Testis (tissue), 3 donors: ENCODE measurements around the gene EIF4G3. TPM values are rescaled to one million over a fixed set of nuclear protein-coding genes. Genes with fewer than 3 reads are reported as not detected.
A peak's percentile ranks its signal among the peaks of the same experiment; 100 is the strongest.
"Not testable (repeated sequence)": the region's sequence is repeated elsewhere in the genome, so short reads cannot be mapped to it uniquely, and the experiment has no call there.

Experiments
- DNase-seq: peaks from one replicate; pipeline ENCODE4 v3.0.0-alpha.2; 2019
- H3K27ac ChIP-seq, 2 donors: fragments of 200-600 bp; sonication (generic); one replicate each; pipeline ENCODE4 v1.5.1; 2019
- H3K27me3 ChIP-seq: fragments of 200-600 bp; sonication (generic); one replicate; pipeline ENCODE4 v1.5.1; 2019
- H3K36me3 ChIP-seq: fragments of 200-600 bp; sonication (generic); one replicate; pipeline ENCODE4 v1.5.1; 2017; ENCODE audit warnings: low read depth; ENCODE audit errors: missing control alignments
- H3K4me1 ChIP-seq: fragments of 200-600 bp; sonication (generic); one replicate; pipeline ENCODE4 v1.5.1; 2019
- H3K4me3 ChIP-seq, 2 donors: fragments of 200-600 bp; sonication (generic); one replicate each; pipeline ENCODE4 v1.5.1; 2017 to 2019
- H3K9me3 ChIP-seq: fragments of 200-600 bp; sonication (generic); one replicate; pipeline ENCODE4 v1.5.1; 2017
- POLR2A ChIP-seq: fragments of 450-650 bp; IDR thresholded peaks from one replicate; pipeline ENCODE4 v1.6.1; 2017; ENCODE audit warnings: antibody characterized with exemption, mild to moderate bottlenecking, moderate library complexity
- WGBS, 2 donors: methylation state at CpG; one replicate each; pipeline ENCODE4 v1.1.5; 2018; 5-methylcytosine and 5-hydroxymethylcytosine counted together
- intact Hi-C: fragments of 100-400 bp; cut with DNase I; formaldehyde crosslinking; loops from one replicate; pipeline ENCODE4 v1.15.1; 2023; ENCODE audit warnings: low total_unique reads
- polyA plus RNA-seq: library from polyadenylated mRNA; stranded (reverse); fragments of 350-450 nt; fragmentation: Illumina TruSeq; extraction: RNeasy Lipid Tissue Mini Kit (QIAGEN cat#74804); gene quantifications from one replicate; pipeline ENCODE4 v1.2.3, GENCODE V29; 2014; ENCODE audit warnings: low read depth, low replicate concordance; ENCODE audit not compliant: insufficient read depth
- total RNA-seq, 2 donors: library from RNA; depleted of rRNA; stranded (reverse); fragments of >200 nt; gene quantifications; one replicate each; pipeline ENCODE4 v1.2.3, GENCODE V29; 2016
- TF ChIP-seq, protein P1 (sequence below), 3 experiments: fragments of 450-650 bp in 2 of 3; fragments of 200-600 bp in 1 of 3; sonication (generic) in 1 of 3; IDR thresholded peaks; one replicate each; pipeline ENCODE4 v1.5.1; 2016 to 2019; ENCODE audit warnings: antibody characterized with exemption in 3 of 3, mild to moderate bottlenecking in 2 of 3, moderate library complexity in 1 of 3

EIF4G3 gene
- total and polyA plus RNA-seq, 3 donors from 2014 or later, result 146 to 198 (median 165) TPM

- Histone ChIP-seq H3K27ac (no peak overlapping the region), H3K4me1 (no peaks in the 10 kb centered on the region), H3K4me3 (no peak overlapping the region), H3K36me3 (no peaks in the 10 kb centered on the region), H3K27me3 (no peaks in the 10 kb centered on the region), H3K9me3 (no peaks in the 10 kb centered on the region)
- no peak for TF ChIP-seq POLR2A
- TF ChIP-seq, protein P1, sequence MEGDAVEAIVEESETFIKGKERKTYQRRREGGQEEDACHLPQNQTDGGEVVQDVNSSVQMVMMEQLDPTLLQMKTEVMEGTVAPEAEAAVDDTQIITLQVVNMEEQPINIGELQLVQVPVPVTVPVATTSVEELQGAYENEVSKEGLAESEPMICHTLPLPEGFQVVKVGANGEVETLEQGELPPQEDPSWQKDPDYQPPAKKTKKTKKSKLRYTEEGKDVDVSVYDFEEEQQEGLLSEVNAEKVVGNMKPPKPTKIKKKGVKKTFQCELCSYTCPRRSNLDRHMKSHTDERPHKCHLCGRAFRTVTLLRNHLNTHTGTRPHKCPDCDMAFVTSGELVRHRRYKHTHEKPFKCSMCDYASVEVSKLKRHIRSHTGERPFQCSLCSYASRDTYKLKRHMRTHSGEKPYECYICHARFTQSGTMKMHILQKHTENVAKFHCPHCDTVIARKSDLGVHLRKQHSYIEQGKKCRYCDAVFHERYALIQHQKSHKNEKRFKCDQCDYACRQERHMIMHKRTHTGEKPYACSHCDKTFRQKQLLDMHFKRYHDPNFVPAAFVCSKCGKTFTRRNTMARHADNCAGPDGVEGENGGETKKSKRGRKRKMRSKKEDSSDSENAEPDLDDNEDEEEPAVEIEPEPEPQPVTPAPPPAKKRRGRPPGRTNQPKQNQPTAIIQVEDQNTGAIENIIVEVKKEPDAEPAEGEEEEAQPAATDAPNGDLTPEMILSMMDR (IDR thresholded peaks at IDR 0.05), result no peak
- WGBS, 2 donors, result 86 to 92% methylated on average over 3 of the region's 3 CpGs
- intact Hi-C loops, result no loop called here
- no peak for DNase-seq
Measured at GRCh38 chr1:21188235-21188634, 11.5 kb upstream of the EIF4G3 start.

DNA sequence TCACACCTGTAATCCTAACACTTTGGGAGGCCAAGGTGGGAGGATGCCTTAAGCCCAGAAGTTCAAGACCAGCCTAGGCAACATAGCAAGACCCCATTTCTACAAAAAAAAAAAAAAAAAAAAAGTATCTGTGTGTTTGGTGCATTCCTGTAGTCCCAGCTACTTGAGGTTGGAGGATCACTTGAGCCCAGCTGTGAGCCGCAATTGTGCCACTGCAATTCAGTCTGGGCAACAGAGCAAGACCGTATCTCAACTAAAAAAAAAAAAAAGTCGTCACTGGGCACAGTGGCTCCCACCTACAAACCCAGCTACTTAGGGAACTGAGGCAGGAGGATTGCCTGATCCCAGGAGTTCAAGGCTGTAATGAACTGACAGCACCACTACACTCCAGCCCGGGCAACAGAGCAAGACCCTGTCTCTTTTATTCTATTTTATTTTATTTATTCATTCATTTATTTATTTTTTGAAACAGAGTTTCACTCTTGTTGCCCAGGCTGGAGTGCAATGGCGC is 8.6 kb upstream of the EIF4G3 start:
- Histone ChIP-seq H3K4me3 (no peak overlapping the region), H3K27ac (no peak overlapping the region), H3K36me3 (no peaks in the 10 kb centered on the region), H3K9me3 (no peaks in the 10 kb centered on the region), H3K27me3 (no peaks in the 10 kb centered on the region), H3K4me1 (no peaks in the 10 kb centered on the region)
- intact Hi-C loops, result no loop called here
- TF ChIP-seq, protein P1 (IDR thresholded peaks at IDR 0.05), result no peak
- no peak for TF ChIP-seq POLR2A
- no peak for DNase-seq
- 91 to 93% methylated on average over 5 of the region's 5 CpGs for WGBS, 2 donors

- Histone ChIP-seq H3K27ac (no peak overlapping the region), H3K4me3 (no peak overlapping the region), H3K36me3 (no peaks in the 10 kb centered on the region), H3K9me3 (no peaks in the 10 kb centered on the region), H3K27me3 (no peaks in the 10 kb centered on the region), H3K4me1 (no peaks in the 10 kb centered on the region)
- intact Hi-C loops, result no loop called here
- TF ChIP-seq, protein P1 (IDR thresholded peaks at IDR 0.05), result no peak
- no peak for TF ChIP-seq POLR2A
- 56 to 68% methylated on average over 1 of the region's 1 CpG for WGBS, 2 donors
- DNase-seq, result no peak
Measured at GRCh38 chr1:21184276-21184675, 7.6 kb upstream of the EIF4G3 start.

- intact Hi-C loops, result no loop called here
- Histone ChIP-seq H3K4me3 (no peak overlapping the region), H3K9me3 (no peaks in the 10 kb centered on the region), H3K4me1 (no peaks in the 10 kb centered on the region), H3K36me3 (no peaks in the 10 kb centered on the region), H3K27me3 (no peaks in the 10 kb centered on the region), H3K27ac (no peak overlapping the region)
- WGBS, 2 donors, result 86 to 87% methylated on average over 7 of the region's 7 CpGs
- TF ChIP-seq, protein P1 (IDR thresholded peaks at IDR 0.05), result no peak
- peak; percentile 11 for DNase-seq
Measured at GRCh38 chr1:21182181-21182731, 5.6 kb upstream of the EIF4G3 start.

DNA sequence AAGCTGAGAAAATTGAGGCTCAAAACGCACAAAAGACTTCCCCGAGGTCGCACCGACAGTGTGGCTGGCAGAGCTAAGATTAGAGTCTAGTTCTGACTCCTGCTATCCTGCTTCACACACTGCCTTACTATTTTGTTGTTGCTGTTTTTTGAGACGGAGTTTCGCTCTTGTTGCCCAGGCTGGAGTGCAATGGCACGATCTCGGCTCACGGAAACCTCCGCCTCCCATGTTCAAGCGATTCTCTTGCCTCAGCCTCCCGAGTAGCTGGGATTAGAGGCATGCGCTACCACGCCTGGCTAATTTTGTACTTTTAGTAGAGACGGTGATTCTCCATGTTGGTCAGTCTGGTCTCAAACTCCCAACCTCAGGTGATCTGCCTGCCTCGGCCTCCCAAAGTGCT is 1.6 kb upstream of the EIF4G3 start:
- 71 to 79% methylated on average over 16 of the region's 16 CpGs for WGBS, 2 donors
- intact Hi-C loops, result not testable (repeated sequence)

More for the DNA sequence above, 1.6 kb upstream of the EIF4G3 start:
- H3K36me3 ChIP-seq, H3K27me3 ChIP-seq, H3K4me1 ChIP-seq, H3K9me3 ChIP-seq, H3K27ac ChIP-seq: not testable (repeated sequence)
- DNase-seq, result peak; percentile 12
- H3K4me3 ChIP-seq, result peak overlapping the region in 1 of 2 donors; percentile 85
